Endothelial cell of umbilical vein (primary cell): Measurements from ENCODE around the gene TTC1.

Source experiments
- EZH2 ChIP-seq: IDR thresholded peaks from 2 replicates; pipeline ENCODE4 v1.6.1; 2012; ENCODE audit warnings: borderline replicate concordance, low read depth, mild to moderate bottlenecking, moderate library complexity, low read length, inconsistent platforms; ENCODE audit not compliant: severe bottlenecking
- MYC ChIP-seq: IDR thresholded peaks from one replicate; pipeline ENCODE4 v1.6.1; 2011; ENCODE audit warnings: mild to moderate bottlenecking, low read depth, low read length
- TF ChIP-seq, protein P1 (sequence below), 2 donors: IDR thresholded peaks; 1 replicate in 1 of 2; 2 replicates in 1 of 2; pipeline ENCODE4 v1.5.1; 2011; ENCODE audit warnings: low read length in 2 of 2, mild to moderate bottlenecking in 2 of 2, moderate library complexity in 2 of 2, control low read depth in 1 of 2, inconsistent platforms in 1 of 2, low read depth in 1 of 2; ENCODE audit not compliant: insufficient read depth in 1 of 2; ENCODE audit errors: extremely low read depth in 1 of 2

DNA sequence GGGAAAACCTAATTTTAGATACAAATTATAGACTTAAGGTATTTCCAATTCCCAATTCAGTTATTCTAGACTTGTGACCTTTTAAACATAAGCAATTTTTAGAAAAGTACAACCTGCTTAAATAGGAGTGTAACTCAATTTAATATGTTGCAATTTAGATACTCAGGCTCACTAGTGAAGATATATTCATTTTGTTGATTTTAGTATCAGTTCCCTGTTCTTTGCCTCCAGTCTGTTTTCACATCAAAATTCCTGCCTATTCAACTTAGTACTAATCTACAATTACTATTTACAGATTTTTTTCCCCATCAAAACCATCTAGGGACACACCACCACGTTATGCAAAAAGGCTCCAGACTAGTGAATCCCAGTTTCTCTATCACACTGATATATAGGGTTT, 79.9 kb downstream of the TTC1 start:
- TF ChIP-seq, protein P1, sequence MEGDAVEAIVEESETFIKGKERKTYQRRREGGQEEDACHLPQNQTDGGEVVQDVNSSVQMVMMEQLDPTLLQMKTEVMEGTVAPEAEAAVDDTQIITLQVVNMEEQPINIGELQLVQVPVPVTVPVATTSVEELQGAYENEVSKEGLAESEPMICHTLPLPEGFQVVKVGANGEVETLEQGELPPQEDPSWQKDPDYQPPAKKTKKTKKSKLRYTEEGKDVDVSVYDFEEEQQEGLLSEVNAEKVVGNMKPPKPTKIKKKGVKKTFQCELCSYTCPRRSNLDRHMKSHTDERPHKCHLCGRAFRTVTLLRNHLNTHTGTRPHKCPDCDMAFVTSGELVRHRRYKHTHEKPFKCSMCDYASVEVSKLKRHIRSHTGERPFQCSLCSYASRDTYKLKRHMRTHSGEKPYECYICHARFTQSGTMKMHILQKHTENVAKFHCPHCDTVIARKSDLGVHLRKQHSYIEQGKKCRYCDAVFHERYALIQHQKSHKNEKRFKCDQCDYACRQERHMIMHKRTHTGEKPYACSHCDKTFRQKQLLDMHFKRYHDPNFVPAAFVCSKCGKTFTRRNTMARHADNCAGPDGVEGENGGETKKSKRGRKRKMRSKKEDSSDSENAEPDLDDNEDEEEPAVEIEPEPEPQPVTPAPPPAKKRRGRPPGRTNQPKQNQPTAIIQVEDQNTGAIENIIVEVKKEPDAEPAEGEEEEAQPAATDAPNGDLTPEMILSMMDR (IDR thresholded peaks at IDR 0.05; ENCODE audit: extremely low read depth in 1 of 2, insufficient read depth in 1 of 2, low read depth in 1 of 2, low read length in 2 of 2) = no peak
- TF ChIP-seq EZH2 (no peak), MYC (no peak)
